ENCODE measurements around the gene ANKLE2. TPM values are rescaled to one million over a fixed set of nuclear protein-coding genes. Genes with fewer than 3 reads are reported as not detected.
"Not testable (repeated sequence)": the region's sequence is repeated elsewhere in the genome, so short reads cannot be mapped to it uniquely, and the experiment has no call there.

Gene ANKLE2
- total RNA-seq, 1 donor from 2014 or later: 16.9 TPM

- not testable (repeated sequence) for DNase-seq (ENCODE audit: low spot score); ATAC-seq
These were observed 69.6 kb downstream of the ANKLE2 start for GRCh38 chr12:132692030-132692429.

DNA sequence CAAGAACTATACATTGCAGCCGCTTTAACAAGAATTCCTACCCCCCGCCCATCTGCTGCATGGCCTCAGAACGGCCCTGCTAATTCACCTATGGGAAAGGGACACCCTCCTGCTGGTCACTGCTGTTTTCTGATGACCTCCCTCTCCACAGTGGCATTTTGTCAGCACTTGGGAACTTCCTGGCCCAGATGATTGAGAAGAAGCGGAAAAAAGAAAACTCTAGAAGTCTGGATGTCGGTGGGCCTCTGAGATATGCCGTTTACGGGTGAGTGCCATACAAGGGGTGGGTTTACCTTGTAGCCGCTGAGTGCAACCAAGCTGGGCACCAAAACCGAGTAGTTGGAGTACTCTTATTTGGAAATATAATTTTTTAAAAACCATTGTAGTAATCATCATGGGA, 71.5 kb downstream of the ANKLE2 start:
- ATAC-seq (no peak), DNase-seq (ENCODE audit: low spot score) (no peak)

DNA sequence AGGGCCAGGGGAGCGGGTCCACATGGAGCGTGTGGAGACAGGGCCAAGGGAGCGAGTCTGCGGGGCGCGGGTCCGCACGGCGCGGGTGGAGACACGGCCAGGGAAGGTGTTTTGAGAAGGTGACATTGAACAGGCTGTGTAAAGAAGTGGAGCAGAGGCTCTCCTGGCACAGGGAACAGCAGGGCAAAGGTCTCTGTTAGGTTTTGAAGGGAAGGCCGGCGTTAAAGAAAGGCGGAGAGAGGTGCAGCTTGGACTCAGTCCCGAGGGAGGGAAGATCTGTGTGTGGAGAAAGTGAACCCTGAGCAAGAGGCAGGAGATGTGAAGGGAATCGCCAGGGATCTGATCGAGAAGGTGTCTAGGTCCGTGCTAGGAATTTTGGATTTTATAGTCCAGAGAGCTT, 72.4 kb downstream of the ANKLE2 start:
- DNase-seq (ENCODE audit: low spot score) (peak; percentile 91), ATAC-seq (peak; percentile 68)

GRCh38 chr12:132687211-132688164, 74.1 kb downstream of the ANKLE2 start, which contains the start of the genes POLE and PXMP2:
TSS of gene POLE (minus strand) at chr12:132687342. CDS start at chr12:132687315, 27 bp downstream.
TSS of gene PXMP2 (plus strand) at chr12:132687587. CDS start at chr12:132687671, 84 bp downstream.
- ATAC-seq (peak; percentile 92), DNase-seq (ENCODE audit: low spot score) (peak; percentile 97)

GRCh38 chr12:132686825-132687210, 74.8 kb downstream of the ANKLE2 start:
- peak; percentile 2 for ATAC-seq

GRCh38 chr12:132685400-132685799, 76.2 kb downstream of the ANKLE2 start:
- ATAC-seq: no peak
- no peak for DNase-seq (ENCODE audit: low spot score)

More at GRCh38 chr12:132686825-132687210, 74.8 kb downstream of the ANKLE2 start:
- no peak for DNase-seq (ENCODE audit: low spot score)

DNA sequence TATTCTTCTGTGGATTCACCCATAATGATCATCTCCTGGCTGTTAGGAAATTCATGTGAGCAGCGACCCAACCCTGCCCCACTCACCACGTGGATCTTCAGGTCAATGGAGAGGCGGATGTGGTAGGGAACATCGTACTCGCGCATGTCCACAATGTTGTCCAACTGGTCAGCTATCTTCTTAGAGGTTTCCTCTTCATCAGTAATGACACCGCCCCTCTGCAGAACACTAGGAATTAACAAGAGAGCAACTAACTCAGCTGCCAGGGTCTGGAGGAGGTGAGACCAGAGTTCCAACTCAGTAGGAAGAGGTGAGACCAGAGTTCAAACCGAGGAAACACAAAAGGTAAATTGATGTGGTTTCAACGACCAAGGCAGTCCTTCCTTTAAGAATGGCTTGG, 84.1 kb downstream of the ANKLE2 start:
- ATAC-seq: no peak
- DNase-seq (ENCODE audit: low spot score): no peak

GRCh38 chr12:132675757-132676432, 85.7 kb downstream of the ANKLE2 start:
- ATAC-seq (no peak), DNase-seq (ENCODE audit: low spot score) (no peak)

Other genes starting within 250 kb of the ANKLE2 start
- gene LRCOL1, start 151.2 kb downstream of the ANKLE2 start, total RNA-seq: 9.2 TPM
- gene P2RX2, start 143.1 kb downstream of the ANKLE2 start, total RNA-seq: not detected
- 29.3 TPM for gene POLE, start 74.5 kb downstream of the ANKLE2 start, total RNA-seq
- 225 TPM for gene PXMP2, start 74.2 kb downstream of the ANKLE2 start, total RNA-seq
- 25.2 TPM for gene PGAM5, start 51.0 kb downstream of the ANKLE2 start, total RNA-seq
- 22.9 TPM for gene GOLGA3, start 67.0 kb upstream of the ANKLE2 start, total RNA-seq
- gene CHFR, start 125.8 kb upstream of the ANKLE2 start, total RNA-seq: 14.2 TPM
- gene ZNF605, start 194.5 kb upstream of the ANKLE2 start, total RNA-seq: 6.6 TPM
- gene ZNF26, start 224.5 kb upstream of the ANKLE2 start, total RNA-seq: 5.1 TPM